Neuronal stem cell (in vitro differentiated cells): ENCODE results near the gene NSMCE1.

Experiments
- DNase-seq: peaks from one replicate; pipeline ENCODE4 v3.0.0-alpha.2; 2013; ENCODE audit warnings: low spot score
- H2AFZ ChIP-seq: one replicate; pipeline ENCODE4 v1.6.1; 2013; ENCODE audit warnings: mild to moderate bottlenecking, low read length, inconsistent platforms
- H2AK5ac ChIP-seq: 2 replicates; pipeline ENCODE4 v1.6.1; 2013; ENCODE audit warnings: low read depth, mild to moderate bottlenecking, inconsistent platforms, low read length, moderate library complexity, mixed read lengths
- H2BK120ac ChIP-seq: 2 replicates; pipeline ENCODE4 v1.6.1; 2013; ENCODE audit warnings: low read depth, mild to moderate bottlenecking, inconsistent platforms, low read length, moderate library complexity, mixed read lengths
- H2BK12ac ChIP-seq: one replicate; pipeline ENCODE4 v1.6.1; 2013; ENCODE audit warnings: low read length, inconsistent platforms
- H2BK15ac ChIP-seq: 2 replicates; pipeline ENCODE4 v1.6.1; 2013; ENCODE audit warnings: mild to moderate bottlenecking, low read length, inconsistent platforms, mixed read lengths
- H2BK5ac ChIP-seq: one replicate; pipeline ENCODE4 v1.6.1; 2013; ENCODE audit warnings: inconsistent platforms, mild to moderate bottlenecking, low read length, moderate library complexity
- H3K14ac ChIP-seq: one replicate; pipeline ENCODE4 v1.6.1; 2013; ENCODE audit warnings: low read length, inconsistent platforms
- H3K18ac ChIP-seq: 2 replicates; pipeline ENCODE4 v1.6.1; 2013; ENCODE audit warnings: low read length, inconsistent platforms
- H3K23ac ChIP-seq: 2 replicates; pipeline ENCODE4 v1.6.1; 2013; ENCODE audit warnings: low read depth, mild to moderate bottlenecking, mixed read lengths, low read length, inconsistent platforms; ENCODE audit not compliant: poor library complexity
- H3K27ac ChIP-seq: replicated peaks from 3 replicates; pipeline ENCODE4 v1.5.1; 2013; ENCODE audit warnings: low read length, inconsistent platforms
- H3K27me3 ChIP-seq, 3 experiments: 2 replicates each; pipeline ENCODE4 v1.6.1; 2013; ENCODE audit warnings: low read length in 3 of 3, mild to moderate bottlenecking in 2 of 3, inconsistent platforms in 1 of 3, low read depth in 1 of 3, mixed read lengths in 1 of 3, moderate library complexity in 1 of 3; ENCODE audit not compliant: control insufficient read depth in 3 of 3, insufficient read depth in 3 of 3
- H3K36me3 ChIP-seq, 2 donors: replicated peaks in 1 of 2; 2 replicates each; pipeline ENCODE4 v1.6.1; 2013; ENCODE audit warnings: low read length in 2 of 2; ENCODE audit not compliant: control insufficient read depth in 2 of 2, insufficient read depth in 2 of 2
- H3K4ac ChIP-seq: 2 replicates; pipeline ENCODE4 v1.6.1; 2013; ENCODE audit warnings: inconsistent platforms, mild to moderate bottlenecking, low read length, moderate library complexity
- H3K4me1 ChIP-seq, 2 donors: 1 replicate in 1 of 2; 2 replicates in 1 of 2; pipeline ENCODE4 v1.6.1; 2013; ENCODE audit warnings: low read length in 2 of 2, low read depth in 1 of 2; ENCODE audit not compliant: control insufficient read depth in 2 of 2, insufficient read depth in 1 of 2
- H3K4me2 ChIP-seq: one replicate; pipeline ENCODE4 v1.6.1; 2013; ENCODE audit warnings: mild to moderate bottlenecking, low read length, inconsistent platforms; ENCODE audit not compliant: insufficient read depth, poor library complexity, severe bottlenecking
- H3K4me3 ChIP-seq, 2 donors: 2 replicates each; pipeline ENCODE4 v1.5.1; 2013; ENCODE audit warnings: low read length in 2 of 2, mild to moderate bottlenecking in 2 of 2, inconsistent platforms in 1 of 2, moderate library complexity in 1 of 2
- H3K79me1 ChIP-seq: one replicate; pipeline ENCODE4 v1.6.1; 2013; ENCODE audit warnings: low read depth, mild to moderate bottlenecking, inconsistent platforms, low read length, moderate library complexity
- H3K9ac ChIP-seq: one replicate; pipeline ENCODE4 v1.6.1; 2013; ENCODE audit warnings: mild to moderate bottlenecking, low read depth, low read length, inconsistent platforms; ENCODE audit not compliant: poor library complexity
- H3K9me3 ChIP-seq, 2 donors: replicated peaks in 1 of 2; 2 replicates each; pipeline versions ENCODE3 to v1.6.1; 2013; ENCODE audit warnings: low read length in 2 of 2, mild to moderate bottlenecking in 2 of 2, inconsistent platforms in 1 of 2, low read depth in 1 of 2, mixed read lengths in 1 of 2, moderate library complexity in 1 of 2; ENCODE audit not compliant: control insufficient read depth in 2 of 2, insufficient read depth in 1 of 2
- H4K8ac ChIP-seq: one replicate; pipeline ENCODE4 v1.6.1; 2013; ENCODE audit warnings: low read depth, mild to moderate bottlenecking, inconsistent platforms, low read length, moderate library complexity
- H4K91ac ChIP-seq: one replicate; pipeline ENCODE4 v1.6.1; 2013; ENCODE audit warnings: low read length, low read depth, mild to moderate bottlenecking, inconsistent platforms; ENCODE audit not compliant: poor library complexity
- WGBS, 2 donors: extraction: QIAGEN DNeasy Blood & Tissue Kit; methylation state at CpG; one replicate each; pipeline ENCODE4 v1.1.7; 2013; ENCODE audit warnings: missing lambda C conversion rate in 2 of 2, mixed read lengths in 1 of 2; ENCODE audit not compliant: insufficient read length in 2 of 2, insufficient replicate concordance in 1 of 2; ENCODE audit errors: extremely low coverage in 2 of 2; 5-methylcytosine and 5-hydroxymethylcytosine counted together

NSMCE1 gene

GRCh38 chr16:27185776-27186130 is 82.8 kb downstream of the NSMCE1 start:
- no peak overlapping the region for H3K4me2 ChIP-seq
- peaks cover 0 to 5% (median 0%) of the 10 kb centered on the region in 3 experiments for H3K27me3 ChIP-seq
- H3K4me1 ChIP-seq = no peaks in the 10 kb centered on the region
- H3K4me3 ChIP-seq = no peak overlapping the region
- no peak overlapping the region for H3K18ac ChIP-seq
- no peak overlapping the region for H2BK120ac ChIP-seq
- no peak overlapping the region for H3K9ac ChIP-seq
- no peak overlapping the region for H2BK5ac ChIP-seq
- H3K9me3 ChIP-seq = no peaks in the 10 kb centered on the region
- no peak overlapping the region for H3K4ac ChIP-seq
- H3K27ac ChIP-seq = no peak overlapping the region
- no peak for DNase-seq
- H4K8ac ChIP-seq = no peak overlapping the region
- H4K91ac ChIP-seq = no peak overlapping the region
- no peak overlapping the region for H2BK12ac ChIP-seq
- no peak overlapping the region for H2BK15ac ChIP-seq
- H3K36me3 ChIP-seq = no peaks in the 10 kb centered on the region
- H3K79me1 ChIP-seq = no peaks in the 10 kb centered on the region
- H2AFZ ChIP-seq = no peak overlapping the region
- no peak overlapping the region for H3K14ac ChIP-seq
- no peak overlapping the region for H3K23ac ChIP-seq
- no CpG with 5 or more reads among the region's 1 CpG for WGBS, 2 donors
- H2AK5ac ChIP-seq = no peak overlapping the region

GRCh38 chr16:27182906-27183405 is 85.6 kb downstream of the NSMCE1 start:
- Histone ChIP-seq H2BK15ac (no peak overlapping the region), H2BK5ac (no peak overlapping the region), H3K9ac (no peak overlapping the region), H3K4me2 (no peak overlapping the region), H4K8ac (no peak overlapping the region), H3K27me3 (peaks cover 0 to 5% (median 0%) of the 10 kb centered on the region in 3 experiments), H2BK120ac (no peak overlapping the region), H3K4me1 (no peaks in the 10 kb centered on the region), H3K23ac (no peak overlapping the region), H3K18ac (no peak overlapping the region), H3K4ac (no peak overlapping the region), H2BK12ac (no peak overlapping the region), H3K79me1 (no peaks in the 10 kb centered on the region), H4K91ac (no peak overlapping the region), H3K9me3 (no peaks in the 10 kb centered on the region), H2AK5ac (no peak overlapping the region), H3K14ac (no peak overlapping the region), H3K36me3 (no peaks in the 10 kb centered on the region), H2AFZ (no peak overlapping the region), H3K27ac (no peak overlapping the region), H3K4me3 (no peak overlapping the region)
- no CpG with 5 or more reads among the region's 7 CpGs for WGBS, 2 donors
- DNase-seq = no peak

GRCh38 chr16:27181019-27181790 is 87.4 kb downstream of the NSMCE1 start:
- Histone ChIP-seq H3K79me1 (no peaks in the 10 kb centered on the region), H2AFZ (no peak overlapping the region), H3K27ac (no peak overlapping the region), H3K4ac (no peak overlapping the region), H3K18ac (no peak overlapping the region), H3K9ac (no peak overlapping the region), H3K23ac (no peak overlapping the region), H3K4me3 (no peak overlapping the region), H3K9me3 (no peaks in the 10 kb centered on the region), H4K91ac (no peak overlapping the region), H3K4me1 (no peaks in the 10 kb centered on the region), H4K8ac (no peak overlapping the region), H3K27me3 (peaks cover 0 to 5% (median 0%) of the 10 kb centered on the region in 3 experiments), H2BK5ac (no peak overlapping the region), H2BK120ac (no peak overlapping the region), H2BK15ac (no peak overlapping the region), H3K14ac (no peak overlapping the region), H3K4me2 (no peak overlapping the region), H2BK12ac (no peak overlapping the region), H3K36me3 (no peaks in the 10 kb centered on the region), H2AK5ac (peak overlapping the region; percentile 22)
- WGBS, 2 donors = no CpG with 5 or more reads among the region's 8 CpGs
- DNase-seq = no peak

- Histone ChIP-seq H3K9ac (no peak overlapping the region), H3K79me1 (no peaks in the 10 kb centered on the region), H3K4ac (no peak overlapping the region), H4K8ac (no peak overlapping the region), H2BK5ac (no peak overlapping the region), H2AFZ (peak overlapping the region; percentile 2), H3K36me3 (no peaks in the 10 kb centered on the region), H2BK12ac (no peak overlapping the region), H2BK15ac (no peak overlapping the region), H3K14ac (no peak overlapping the region), H3K4me3 (no peak overlapping the region), H3K23ac (no peak overlapping the region), H4K91ac (no peak overlapping the region), H3K9me3 (no peaks in the 10 kb centered on the region), H3K27ac (no peak overlapping the region), H2AK5ac (no peak overlapping the region), H3K18ac (no peak overlapping the region), H3K27me3 (peaks cover 0 to 5% (median 0%) of the 10 kb centered on the region in 3 experiments), H3K4me1 (no peaks in the 10 kb centered on the region), H3K4me2 (no peak overlapping the region), H2BK120ac (no peak overlapping the region)
- DNase-seq = peak; percentile 61
- no CpG with 5 or more reads among the region's 13 CpGs for WGBS, 2 donors
Observed at GRCh38 chr16:27179500-27180072, 89.0 kb downstream of the NSMCE1 start.
